HCT116 (cell line): ENCODE results near the gene GGTLC3.
"Not testable (repeated sequence)": the region's sequence is repeated elsewhere in the genome, so short reads cannot be mapped to it uniquely, and the experiment has no call there.

Source experiments
- CEBPB ChIP-seq: IDR thresholded peaks from 2 replicates; pipeline ENCODE4 v1.6.1; 2012; ENCODE audit warnings: low read depth
- EZH2 ChIP-seq: fragments of 200-600 bp; sonication (generic); IDR thresholded peaks from 2 replicates; pipeline ENCODE4 v1.6.1; 2017; ENCODE audit warnings: antibody characterized with exemption, mixed run types
- EZH2phosphoT487 ChIP-seq: fragments of 200-600 bp; IDR thresholded peaks from 2 replicates; pipeline ENCODE4 v1.6.1; 2018; ENCODE audit warnings: antibody characterized with exemption, borderline replicate concordance
- FOSL1 ChIP-seq: IDR thresholded peaks from 2 replicates; pipeline ENCODE4 v1.6.1; 2012; ENCODE audit warnings: low read depth
- JUND ChIP-seq: IDR thresholded peaks from 2 replicates; pipeline ENCODE4 v1.6.1; 2012
- POLR2A ChIP-seq: IDR thresholded peaks from 2 replicates; pipeline ENCODE4 v1.7.0; 2011; ENCODE audit warnings: borderline replicate concordance; ENCODE audit not compliant: insufficient read depth, insufficient read length; ENCODE audit errors: extremely low read depth
- RAD21 ChIP-seq: IDR thresholded peaks from 2 replicates; pipeline ENCODE4 v1.6.1; 2012; ENCODE audit warnings: low read depth, mild to moderate bottlenecking
- SP1 ChIP-seq: IDR thresholded peaks from 2 replicates; pipeline ENCODE4 v1.6.1; 2012; ENCODE audit warnings: low read depth
- ZFX ChIP-seq: fragments of 450-650 bp; IDR thresholded peaks from 2 replicates; pipeline ENCODE4 v1.6.1; 2017
- ZNF274 ChIP-seq: fragments of 200-500 bp; sonication (Bioruptor generic); IDR thresholded peaks from 2 replicates; pipeline ENCODE4 v1.6.1; 2014; ENCODE audit warnings: mild to moderate bottlenecking, low read depth, low read length, inconsistent platforms
- TF ChIP-seq, protein P1 (sequence below), 3 experiments: fragments of 200-600 bp in 1 of 3; sonication (generic) in 1 of 3; IDR thresholded peaks in 2 of 3; conservative IDR thresholded peaks in 1 of 3; 2 replicates each; pipeline ENCODE4 v1.5.1; 2012 to 2017; ENCODE audit warnings: low read depth in 2 of 3, low read length in 2 of 3, antibody characterized with exemption in 1 of 3, borderline replicate concordance in 1 of 3, control low read depth in 1 of 3, mild to moderate bottlenecking in 1 of 3, mixed read lengths in 1 of 3, mixed run types in 1 of 3, moderate library complexity in 1 of 3; ENCODE audit not compliant: insufficient read depth in 1 of 3
- TF ChIP-seq, protein P2 (sequence below): IDR thresholded peaks from 2 replicates; pipeline ENCODE4 v1.6.1; 2012; ENCODE audit warnings: low read depth
- TF ChIP-seq, protein P3 (sequence below): IDR thresholded peaks from 2 replicates; pipeline ENCODE4 v1.6.1; 2012
- TF ChIP-seq, protein P4 (sequence below): IDR thresholded peaks from 2 replicates; pipeline ENCODE4 v1.6.1; 2012

DNA sequence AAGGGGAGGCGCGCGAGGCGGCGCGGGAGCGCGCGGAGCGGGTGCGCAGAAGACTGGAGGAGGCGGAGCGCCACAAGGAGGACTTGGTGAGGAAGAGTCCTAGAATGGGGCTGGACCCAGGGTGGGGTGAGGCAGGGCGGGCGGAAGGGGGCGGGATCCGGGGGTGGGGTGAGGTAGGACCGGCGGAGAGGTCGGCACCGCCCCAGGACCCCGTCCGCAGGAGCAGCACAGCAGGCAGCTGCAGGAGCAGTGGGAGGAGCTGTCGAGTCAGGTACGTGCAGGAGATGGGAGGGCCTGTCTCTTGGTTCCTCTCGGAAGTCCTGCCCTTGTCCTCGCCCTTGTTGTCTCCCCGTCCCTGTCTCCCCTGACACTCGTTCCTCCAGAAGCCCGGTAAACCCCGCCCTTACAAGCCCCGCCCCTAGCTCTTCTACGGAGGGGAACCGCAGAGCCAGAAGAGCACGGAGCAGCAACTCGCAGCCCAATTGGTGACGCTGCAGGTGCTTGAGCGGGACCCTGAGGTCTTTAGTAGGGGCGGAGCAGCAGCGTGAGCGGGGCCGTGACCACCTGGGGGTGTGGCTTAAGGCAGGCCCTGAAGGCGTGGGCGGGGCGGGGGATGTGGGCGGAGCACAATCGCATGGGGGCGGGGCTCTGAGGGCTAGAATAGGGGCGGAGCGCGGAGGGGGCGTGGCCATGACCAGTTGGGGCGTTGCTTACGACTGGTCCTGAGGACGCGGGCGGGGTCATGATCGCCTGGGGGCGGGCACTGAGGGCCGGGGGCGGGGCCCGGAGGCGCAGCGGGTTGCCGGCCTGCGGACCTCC, 10.8 kb upstream of the GGTLC3 start:
- TF ChIP-seq RAD21, POLR2A, SP1, FOSL1, ZFX, ZNF274, CEBPB, EZH2, JUND, EZH2phosphoT487: not testable (repeated sequence)
- TF ChIP-seq, protein P1, sequence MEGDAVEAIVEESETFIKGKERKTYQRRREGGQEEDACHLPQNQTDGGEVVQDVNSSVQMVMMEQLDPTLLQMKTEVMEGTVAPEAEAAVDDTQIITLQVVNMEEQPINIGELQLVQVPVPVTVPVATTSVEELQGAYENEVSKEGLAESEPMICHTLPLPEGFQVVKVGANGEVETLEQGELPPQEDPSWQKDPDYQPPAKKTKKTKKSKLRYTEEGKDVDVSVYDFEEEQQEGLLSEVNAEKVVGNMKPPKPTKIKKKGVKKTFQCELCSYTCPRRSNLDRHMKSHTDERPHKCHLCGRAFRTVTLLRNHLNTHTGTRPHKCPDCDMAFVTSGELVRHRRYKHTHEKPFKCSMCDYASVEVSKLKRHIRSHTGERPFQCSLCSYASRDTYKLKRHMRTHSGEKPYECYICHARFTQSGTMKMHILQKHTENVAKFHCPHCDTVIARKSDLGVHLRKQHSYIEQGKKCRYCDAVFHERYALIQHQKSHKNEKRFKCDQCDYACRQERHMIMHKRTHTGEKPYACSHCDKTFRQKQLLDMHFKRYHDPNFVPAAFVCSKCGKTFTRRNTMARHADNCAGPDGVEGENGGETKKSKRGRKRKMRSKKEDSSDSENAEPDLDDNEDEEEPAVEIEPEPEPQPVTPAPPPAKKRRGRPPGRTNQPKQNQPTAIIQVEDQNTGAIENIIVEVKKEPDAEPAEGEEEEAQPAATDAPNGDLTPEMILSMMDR (IDR thresholded peaks at IDR 0.05 in 2 of 3, conservative IDR thresholded peaks at IDR 0.05 in 1 of 3; ENCODE audit: borderline replicate concordance in 1 of 3, insufficient read depth in 1 of 3, low read depth in 2 of 3, low read length in 2 of 3): not testable (repeated sequence)
- TF ChIP-seq, protein P2, sequence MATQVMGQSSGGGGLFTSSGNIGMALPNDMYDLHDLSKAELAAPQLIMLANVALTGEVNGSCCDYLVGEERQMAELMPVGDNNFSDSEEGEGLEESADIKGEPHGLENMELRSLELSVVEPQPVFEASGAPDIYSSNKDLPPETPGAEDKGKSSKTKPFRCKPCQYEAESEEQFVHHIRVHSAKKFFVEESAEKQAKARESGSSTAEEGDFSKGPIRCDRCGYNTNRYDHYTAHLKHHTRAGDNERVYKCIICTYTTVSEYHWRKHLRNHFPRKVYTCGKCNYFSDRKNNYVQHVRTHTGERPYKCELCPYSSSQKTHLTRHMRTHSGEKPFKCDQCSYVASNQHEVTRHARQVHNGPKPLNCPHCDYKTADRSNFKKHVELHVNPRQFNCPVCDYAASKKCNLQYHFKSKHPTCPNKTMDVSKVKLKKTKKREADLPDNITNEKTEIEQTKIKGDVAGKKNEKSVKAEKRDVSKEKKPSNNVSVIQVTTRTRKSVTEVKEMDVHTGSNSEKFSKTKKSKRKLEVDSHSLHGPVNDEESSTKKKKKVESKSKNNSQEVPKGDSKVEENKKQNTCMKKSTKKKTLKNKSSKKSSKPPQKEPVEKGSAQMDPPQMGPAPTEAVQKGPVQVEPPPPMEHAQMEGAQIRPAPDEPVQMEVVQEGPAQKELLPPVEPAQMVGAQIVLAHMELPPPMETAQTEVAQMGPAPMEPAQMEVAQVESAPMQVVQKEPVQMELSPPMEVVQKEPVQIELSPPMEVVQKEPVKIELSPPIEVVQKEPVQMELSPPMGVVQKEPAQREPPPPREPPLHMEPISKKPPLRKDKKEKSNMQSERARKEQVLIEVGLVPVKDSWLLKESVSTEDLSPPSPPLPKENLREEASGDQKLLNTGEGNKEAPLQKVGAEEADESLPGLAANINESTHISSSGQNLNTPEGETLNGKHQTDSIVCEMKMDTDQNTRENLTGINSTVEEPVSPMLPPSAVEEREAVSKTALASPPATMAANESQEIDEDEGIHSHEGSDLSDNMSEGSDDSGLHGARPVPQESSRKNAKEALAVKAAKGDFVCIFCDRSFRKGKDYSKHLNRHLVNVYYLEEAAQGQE: not testable (repeated sequence)
- TF ChIP-seq, protein P3, sequence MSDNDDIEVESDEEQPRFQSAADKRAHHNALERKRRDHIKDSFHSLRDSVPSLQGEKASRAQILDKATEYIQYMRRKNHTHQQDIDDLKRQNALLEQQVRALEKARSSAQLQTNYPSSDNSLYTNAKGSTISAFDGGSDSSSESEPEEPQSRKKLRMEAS: not testable (repeated sequence)
- TF ChIP-seq, protein P4, sequence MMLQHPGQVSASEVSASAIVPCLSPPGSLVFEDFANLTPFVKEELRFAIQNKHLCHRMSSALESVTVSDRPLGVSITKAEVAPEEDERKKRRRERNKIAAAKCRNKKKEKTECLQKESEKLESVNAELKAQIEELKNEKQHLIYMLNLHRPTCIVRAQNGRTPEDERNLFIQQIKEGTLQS: not testable (repeated sequence)
